CD4-positive, alpha-beta T cell (primary cell): ENCODE measurements around the gene USP25. TPM values are rescaled to one million over a fixed set of nuclear protein-coding genes. Genes with fewer than 3 reads are reported as not detected.
A peak's percentile ranks its signal among the peaks of the same experiment; 100 is the strongest.

Source experiments
- ATAC-seq: fragments of 200-7000 bp; cut with Tn5 transposase; one replicate; pipeline ENCODE4 v1.10.0; 2022; ENCODE audit warnings: mild to moderate bottlenecking; ENCODE audit not compliant: poor library complexity
- CTCF ChIA-PET: fragments of 350-600 bp; sonication (Branson Sonifier 250); formaldehyde crosslinking; loops from one replicate; lab custom pipeline; 2021; ENCODE audit warnings: antibody characterized with exemption, inconsistent platforms; lab: Charles Lee
- POLR2A ChIA-PET: fragments of 350-600 bp; sonication (Branson Sonifier 250); formaldehyde crosslinking; loops from one replicate; lab custom pipeline; 2021; ENCODE audit warnings: antibody characterized with exemption, inconsistent platforms; lab: Charles Lee
- DNase-seq, 14 experiments: peaks; one replicate each; pipeline ENCODE4 v3.0.0-alpha.2; 2013 to 2020; ENCODE audit warnings: mixed read lengths in 2 of 14
- H3K27ac ChIP-seq, 2 donors: one replicate each; pipeline versions ENCODE4 v1.5.1 to v1.7.0; 2013; ENCODE audit warnings: low read length in 2 of 2, low read depth in 1 of 2, mild to moderate bottlenecking in 1 of 2
- H3K27me3 ChIP-seq, 2 experiments: 1 replicate in 1 of 2; 2 replicates in 1 of 2; pipeline versions ENCODE4 v1.6.1 to v1.7.0; 2013; ENCODE audit warnings: low read length in 2 of 2, control low read depth in 1 of 2, mild to moderate bottlenecking in 1 of 2, moderate library complexity in 1 of 2; ENCODE audit not compliant: insufficient read depth in 2 of 2, control insufficient read depth in 1 of 2
- H3K36me3 ChIP-seq: one replicate; pipeline ENCODE4 v1.6.1; 2013; ENCODE audit warnings: low read length, control low read depth; ENCODE audit not compliant: insufficient read depth
- H3K4me1 ChIP-seq: one replicate; pipeline ENCODE4 v1.6.1; 2013; ENCODE audit warnings: low read length, control low read depth; ENCODE audit not compliant: insufficient read depth
- H3K4me3 ChIP-seq: one replicate; pipeline ENCODE4 v1.5.1; 2013; ENCODE audit warnings: mild to moderate bottlenecking, low read length, moderate library complexity
- H3K9me3 ChIP-seq, 2 experiments: 1 replicate in 1 of 2; 2 replicates in 1 of 2; pipeline versions ENCODE4 v1.6.1 to v1.7.0; 2013; ENCODE audit warnings: low read length in 2 of 2, mild to moderate bottlenecking in 2 of 2, control low read depth in 1 of 2, moderate library complexity in 1 of 2; ENCODE audit not compliant: control insufficient read depth in 1 of 2, insufficient read depth in 1 of 2
- H3K27ac Mint-ChIP-seq: one replicate; pipeline ENCODE4 v1.8.0; 2020; ENCODE audit warnings: mixed read lengths
- H3K27me3 Mint-ChIP-seq: one replicate; pipeline ENCODE4 v1.8.0; 2021; ENCODE audit warnings: mixed read lengths
- H3K36me3 Mint-ChIP-seq: one replicate; pipeline ENCODE4 v1.8.0; 2021; ENCODE audit warnings: low read depth, mixed read lengths
- H3K4me1 Mint-ChIP-seq: one replicate; pipeline ENCODE4 v1.8.0; 2021; ENCODE audit warnings: low read depth, mixed read lengths
- H3K4me3 Mint-ChIP-seq: one replicate; pipeline ENCODE4 v1.8.0; 2020; ENCODE audit warnings: mild to moderate bottlenecking, mixed read lengths
- H3K9me3 Mint-ChIP-seq: one replicate; pipeline ENCODE4 v1.8.0; 2020; ENCODE audit warnings: mixed read lengths
- CTCF ChIP-seq: fragments of 200-600 bp; IDR thresholded peaks from one replicate; pipeline ENCODE4 v1.8.0; 2022; ENCODE audit warnings: antibody characterized with exemption, mild to moderate bottlenecking
- intact Hi-C, 2 experiments: fragments of 100-400 bp; cut with DNase I in 1 of 2; cut with micrococcal nuclease in 1 of 2; formaldehyde crosslinking; loops; one replicate each; pipeline versions ENCODE4 v1.15.1 to v1.9.0; 2023 to 2025; cut with DNase I, micrococcal nuclease
- total RNA-seq, 174 experiments: library from RNA in 2 of 174; stranded (reverse) in 2 of 174; gene quantifications; one replicate each; pipeline ENCODE4 v1.2.3 and lab custom pipeline; 2021 to 2026

Gene USP25
- total RNA-seq, 2 experiments from 2014 or later = 45.0 to 49.2 TPM

- no peak overlapping the region for H3K27ac ChIP-seq
- no peak overlapping the region for H3K27ac Mint-ChIP-seq
- ChIA-PET POLR2A (interaction anchor here (0.6 kb wide), 1 partner anchor 945 kb away, joined by 4 read pairs; no protein-coding TSS in a partner anchor), CTCF (no interaction called here)
- H3K4me1 Mint-ChIP-seq = peaks cover 89% of the 10 kb centered on the region
- H3K4me3 ChIP-seq = no peak overlapping the region
- H3K27me3 ChIP-seq = no peaks in the 10 kb centered on the region
- no peak for ATAC-seq
- no peak for TF ChIP-seq CTCF
- intact Hi-C loops = loop anchor here in 1 of 2 experiments (2.0 kb wide), 1 partner anchor 15 kb away; no protein-coding TSS in a partner anchor
- no peaks in the 10 kb centered on the region for H3K27me3 Mint-ChIP-seq
- no peaks in the 10 kb centered on the region for H3K9me3 ChIP-seq
- DNase-seq = no peak
- peaks cover 4% of the 10 kb centered on the region for H3K9me3 Mint-ChIP-seq
- H3K4me3 Mint-ChIP-seq = peak overlapping the region; percentile 9
- H3K36me3 ChIP-seq = no peaks in the 10 kb centered on the region
- peaks cover 22% of the 10 kb centered on the region for H3K36me3 Mint-ChIP-seq
- peaks cover 26% of the 10 kb centered on the region for H3K4me1 ChIP-seq
Observed at GRCh38 chr21:15753741-15754140, 24.0 kb downstream of the USP25 start.

GRCh38 chr21:15754640-15755039, 24.9 kb downstream of the USP25 start:
- H3K4me1 Mint-ChIP-seq = peaks cover 87% of the 10 kb centered on the region
- ATAC-seq (no peak), DNase-seq (no peak)
- H3K4me3 Mint-ChIP-seq = no peak overlapping the region
- H3K36me3 ChIP-seq = no peaks in the 10 kb centered on the region
- H3K4me1 ChIP-seq = peaks cover 26% of the 10 kb centered on the region
- peaks cover 26% of the 10 kb centered on the region for H3K36me3 Mint-ChIP-seq
- no peak overlapping the region for H3K27ac Mint-ChIP-seq
- H3K4me3 ChIP-seq = no peak overlapping the region
- no peaks in the 10 kb centered on the region for H3K27me3 Mint-ChIP-seq
- ChIA-PET POLR2A (no interaction called here), CTCF (interaction anchor here (0.6 kb wide), 1 partner anchor 835 kb away, joined by 3 read pairs; no protein-coding TSS in a partner anchor)
- intact Hi-C loops = loop anchor here in 1 of 2 experiments (2.0 kb wide), 1 partner anchor 16 kb away; no protein-coding TSS in a partner anchor
- no peak for TF ChIP-seq CTCF
- peaks cover 4% of the 10 kb centered on the region for H3K9me3 Mint-ChIP-seq
- no peaks in the 10 kb centered on the region for H3K27me3 ChIP-seq
- H3K27ac ChIP-seq = no peak overlapping the region
- H3K9me3 ChIP-seq = no peaks in the 10 kb centered on the region

- H3K4me1 ChIP-seq = peaks cover 22% of the 10 kb centered on the region
- Mint-ChIP-seq H3K27me3 (no peaks in the 10 kb centered on the region), H3K4me3 (no peak overlapping the region), H3K36me3 (peaks cover 26% of the 10 kb centered on the region), H3K9me3 (peaks cover 4% of the 10 kb centered on the region), H3K4me1 (peaks cover 87% of the 10 kb centered on the region), H3K27ac (peak overlapping the region; percentile 27)
- no peak overlapping the region for H3K27ac ChIP-seq
- no peak for DNase-seq
- ChIA-PET CTCF (no interaction called here), POLR2A (no interaction called here)
- intact Hi-C loops = loop anchor here in 1 of 2 experiments (2.0 kb wide), 1 partner anchor 16 kb away; no protein-coding TSS in a partner anchor
- no peak overlapping the region for H3K4me3 ChIP-seq
- no peaks in the 10 kb centered on the region for H3K27me3 ChIP-seq
- no peaks in the 10 kb centered on the region for H3K9me3 ChIP-seq
- H3K36me3 ChIP-seq = no peaks in the 10 kb centered on the region
- ATAC-seq = no peak
- no peak for TF ChIP-seq CTCF
Observed at GRCh38 chr21:15755125-15755524, 25.3 kb downstream of the USP25 start.
